Natural killer cell (primary cell): ENCODE data around the gene GNL2. TPM values are rescaled to one million over a fixed set of nuclear protein-coding genes. Genes with fewer than 3 reads are reported as not detected.

Experiments used
- ATAC-seq, 3 donors: fragments of 150-1000 bp in 2 of 3; fragments of 200-7000 bp in 1 of 3; cut with Tn5 transposase; 1 replicate in 1 of 3; 2 replicates in 2 of 3; pipeline ENCODE4 v1.10.0; 2021; ENCODE audit warnings: mild to moderate bottlenecking in 2 of 3, moderate library complexity in 2 of 3
- DNase-seq, 2 donors: peaks; one replicate each; pipeline versions ENCODE4 v3.0.0 to v3.0.0-alpha.2; 2013 to 2021; ENCODE audit warnings: mixed read lengths in 1 of 2
- H3K27ac ChIP-seq: one replicate; pipeline ENCODE4 v1.5.1; 2013; ENCODE audit warnings: mild to moderate bottlenecking, low read length
- H3K27me3 ChIP-seq: one replicate; pipeline ENCODE4 v1.6.1; 2013; ENCODE audit warnings: low read length; ENCODE audit not compliant: control insufficient read depth, insufficient read depth
- H3K36me3 ChIP-seq: one replicate; pipeline ENCODE4 v1.6.1; 2013; ENCODE audit warnings: low read length; ENCODE audit not compliant: control insufficient read depth, insufficient read depth
- H3K4me1 ChIP-seq: one replicate; pipeline ENCODE4 v1.6.1; 2013; ENCODE audit warnings: low read length; ENCODE audit not compliant: control insufficient read depth, insufficient read depth
- H3K4me3 ChIP-seq: one replicate; pipeline ENCODE4 v1.5.1; 2013; ENCODE audit warnings: low read length
- H3K9me3 ChIP-seq: one replicate; pipeline ENCODE4 v1.6.1; 2013; ENCODE audit warnings: low read length; ENCODE audit not compliant: control insufficient read depth, insufficient read depth
- H3K27ac Mint-ChIP-seq, 2 donors: one replicate each; pipeline ENCODE4 v1.8.0; 2022; ENCODE audit warnings: mild to moderate bottlenecking in 2 of 2, mixed read lengths in 2 of 2, moderate library complexity in 1 of 2
- H3K27me3 Mint-ChIP-seq, 2 donors: one replicate each; pipeline ENCODE4 v1.8.0; 2022; ENCODE audit warnings: low read depth in 2 of 2, mixed read lengths in 2 of 2
- H3K36me3 Mint-ChIP-seq: one replicate; pipeline ENCODE4 v1.8.0; 2022; ENCODE audit warnings: mixed read lengths
- H3K4me1 Mint-ChIP-seq, 2 donors: one replicate each; pipeline ENCODE4 v1.8.0; 2022; ENCODE audit warnings: mixed read lengths in 2 of 2
- H3K4me3 Mint-ChIP-seq: one replicate; pipeline ENCODE4 v1.8.0; 2022; ENCODE audit warnings: mild to moderate bottlenecking, moderate library complexity, mixed read lengths
- H3K9me3 Mint-ChIP-seq, 2 donors: one replicate each; pipeline ENCODE4 v1.8.0; 2022; ENCODE audit warnings: mixed read lengths in 2 of 2
- WGBS: methylation state at CpG from one replicate; pipeline ENCODE4 v1.1.7; 2013; ENCODE audit warnings: missing lambda C conversion rate; ENCODE audit not compliant: insufficient coverage; 5-methylcytosine and 5-hydroxymethylcytosine counted together
- intact Hi-C: fragments of 100-400 bp; cut with micrococcal nuclease; formaldehyde crosslinking; loops from one replicate; pipeline ENCODE4 v1.14.2; 2022
- total RNA-seq, 4 donors: library from RNA; stranded (reverse); fragments of 120-200 nt in 1 of 4; gene quantifications; one replicate each; pipeline versions ENCODE4 v1.2.3 to v1.2.4, GENCODE V29; 2013 to 2022
- TF ChIP-seq, protein P1 (sequence below): fragments of 200-600 bp; IDR thresholded peaks from one replicate; pipeline ENCODE4 v1.8.0; 2022; ENCODE audit warnings: antibody characterized with exemption

Gene GNL2
- total RNA-seq, 3 donors from 2014 or later (not counting 1 experiment from before 2014, with no cell fraction given), result 70.7 to 89.9 (median 85.8) TPM

DNA sequence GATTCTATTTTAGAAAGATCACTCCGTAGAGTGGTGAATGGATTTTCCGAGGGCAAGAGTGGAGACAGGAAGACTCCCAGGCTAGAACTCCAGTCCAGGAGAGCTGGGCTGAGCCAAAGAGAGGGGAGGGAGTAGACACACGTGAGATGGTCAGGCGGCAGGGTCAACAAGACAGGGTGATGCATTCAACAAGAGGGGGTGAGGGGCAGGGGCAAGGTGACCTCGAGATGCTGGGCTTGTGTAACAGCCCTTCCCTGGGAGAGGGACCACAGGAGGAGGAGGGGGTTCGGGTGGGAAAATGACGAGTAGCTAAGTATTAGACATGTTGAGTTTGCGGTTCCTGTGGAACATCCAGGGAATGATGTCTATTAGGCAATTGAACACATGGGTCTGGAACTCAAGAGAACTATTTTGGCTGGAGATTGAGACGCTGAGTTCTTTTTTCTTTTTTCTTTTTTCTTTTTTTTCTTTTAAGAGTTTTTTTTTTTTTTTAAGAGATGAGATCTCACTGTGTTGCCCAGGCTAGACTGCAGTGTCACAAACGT is 25.7 kb upstream of the GNL2 start:
- Histone ChIP-seq H3K4me1 (no peaks in the 10 kb centered on the region), H3K36me3 (no peaks in the 10 kb centered on the region), H3K4me3 (no peak overlapping the region), H3K27me3 (no peaks in the 10 kb centered on the region), H3K9me3 (no peaks in the 10 kb centered on the region), H3K27ac (no peak overlapping the region)
- WGBS, result 64% methylated on average over 9 of the region's 10 CpGs
- intact Hi-C loops, result no loop called here
- Mint-ChIP-seq H3K4me3 (no peak overlapping the region), H3K36me3 (no peaks in the 10 kb centered on the region), H3K4me1 (no peaks in the 10 kb centered on the region), H3K27ac (no peak overlapping the region), H3K27me3 (peaks cover 26% of the 10 kb centered on the region in 2 donors), H3K9me3 (no peaks in the 10 kb centered on the region)
- ATAC-seq, result no peak
- TF ChIP-seq, protein P1, sequence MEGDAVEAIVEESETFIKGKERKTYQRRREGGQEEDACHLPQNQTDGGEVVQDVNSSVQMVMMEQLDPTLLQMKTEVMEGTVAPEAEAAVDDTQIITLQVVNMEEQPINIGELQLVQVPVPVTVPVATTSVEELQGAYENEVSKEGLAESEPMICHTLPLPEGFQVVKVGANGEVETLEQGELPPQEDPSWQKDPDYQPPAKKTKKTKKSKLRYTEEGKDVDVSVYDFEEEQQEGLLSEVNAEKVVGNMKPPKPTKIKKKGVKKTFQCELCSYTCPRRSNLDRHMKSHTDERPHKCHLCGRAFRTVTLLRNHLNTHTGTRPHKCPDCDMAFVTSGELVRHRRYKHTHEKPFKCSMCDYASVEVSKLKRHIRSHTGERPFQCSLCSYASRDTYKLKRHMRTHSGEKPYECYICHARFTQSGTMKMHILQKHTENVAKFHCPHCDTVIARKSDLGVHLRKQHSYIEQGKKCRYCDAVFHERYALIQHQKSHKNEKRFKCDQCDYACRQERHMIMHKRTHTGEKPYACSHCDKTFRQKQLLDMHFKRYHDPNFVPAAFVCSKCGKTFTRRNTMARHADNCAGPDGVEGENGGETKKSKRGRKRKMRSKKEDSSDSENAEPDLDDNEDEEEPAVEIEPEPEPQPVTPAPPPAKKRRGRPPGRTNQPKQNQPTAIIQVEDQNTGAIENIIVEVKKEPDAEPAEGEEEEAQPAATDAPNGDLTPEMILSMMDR, result no peak
- no peak for DNase-seq

DNA sequence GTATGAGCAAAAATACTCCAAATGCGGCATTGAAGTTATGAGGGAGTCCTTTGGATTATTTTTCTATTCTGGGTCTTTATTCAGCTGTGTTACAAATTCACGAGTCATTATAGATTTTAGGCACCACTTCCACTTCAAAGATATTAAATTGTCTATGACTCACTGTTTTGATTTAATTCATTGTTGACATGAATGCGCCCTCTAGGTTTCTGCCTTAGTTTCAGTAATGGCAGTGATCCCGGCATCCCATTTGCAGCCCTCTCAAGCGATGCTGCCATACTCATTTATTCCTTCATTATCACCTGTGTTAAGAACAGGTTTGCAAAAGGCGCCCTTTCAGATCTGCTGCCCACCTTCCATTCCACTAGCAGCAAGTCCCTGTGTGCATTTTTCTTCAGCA is 25.0 kb upstream of the GNL2 start:
- Histone ChIP-seq H3K4me1 (no peaks in the 10 kb centered on the region), H3K36me3 (no peaks in the 10 kb centered on the region), H3K27me3 (no peaks in the 10 kb centered on the region), H3K4me3 (no peak overlapping the region), H3K27ac (no peak overlapping the region), H3K9me3 (no peaks in the 10 kb centered on the region)
- WGBS, result 78% methylated on average over 6 of the region's 6 CpGs
- TF ChIP-seq, protein P1, result no peak
- intact Hi-C loops, result no loop called here
- Mint-ChIP-seq H3K4me1 (no peaks in the 10 kb centered on the region), H3K9me3 (no peaks in the 10 kb centered on the region), H3K4me3 (no peak overlapping the region), H3K36me3 (no peaks in the 10 kb centered on the region), H3K27ac (no peak overlapping the region), H3K27me3 (peaks cover 24 to 26% of the 10 kb centered on the region in 2 donors)
- DNase-seq (no peak), ATAC-seq (no peak)

DNA sequence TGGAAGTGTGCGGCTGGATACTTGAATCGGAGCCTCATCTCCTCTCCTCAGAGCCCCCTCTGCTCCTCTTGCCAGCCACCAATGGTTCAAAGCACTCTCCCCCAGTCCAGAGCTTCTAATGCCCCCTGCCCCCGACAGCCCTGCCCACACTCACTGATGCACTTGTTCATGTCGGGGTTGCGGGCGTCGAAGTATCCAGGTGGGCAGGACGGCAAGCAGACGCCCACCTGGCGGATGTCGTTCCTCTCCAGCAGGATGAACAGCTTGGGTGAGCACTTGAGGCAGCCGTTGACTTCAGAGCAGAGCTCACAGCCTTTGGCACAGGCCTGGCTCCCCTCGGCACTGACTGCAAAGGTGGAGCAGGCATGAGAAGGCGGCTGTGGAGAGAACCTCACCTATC is 20.6 kb upstream of the GNL2 start:
- Histone ChIP-seq H3K27ac (no peak overlapping the region), H3K36me3 (no peaks in the 10 kb centered on the region), H3K4me3 (no peak overlapping the region), H3K27me3 (peaks cover 2% of the 10 kb centered on the region), H3K4me1 (no peaks in the 10 kb centered on the region), H3K9me3 (no peaks in the 10 kb centered on the region)
- intact Hi-C loops, result no loop called here
- Mint-ChIP-seq H3K4me1 (no peaks in the 10 kb centered on the region), H3K27me3 (peaks cover 26 to 28% of the 10 kb centered on the region in 2 donors), H3K36me3 (no peaks in the 10 kb centered on the region), H3K27ac (no peak overlapping the region), H3K4me3 (no peak overlapping the region), H3K9me3 (no peaks in the 10 kb centered on the region)
- WGBS, result 81% methylated on average over 14 of the region's 14 CpGs
- DNase-seq, result no peak
- no peak for ATAC-seq
- TF ChIP-seq, protein P1, result no peak

DNA sequence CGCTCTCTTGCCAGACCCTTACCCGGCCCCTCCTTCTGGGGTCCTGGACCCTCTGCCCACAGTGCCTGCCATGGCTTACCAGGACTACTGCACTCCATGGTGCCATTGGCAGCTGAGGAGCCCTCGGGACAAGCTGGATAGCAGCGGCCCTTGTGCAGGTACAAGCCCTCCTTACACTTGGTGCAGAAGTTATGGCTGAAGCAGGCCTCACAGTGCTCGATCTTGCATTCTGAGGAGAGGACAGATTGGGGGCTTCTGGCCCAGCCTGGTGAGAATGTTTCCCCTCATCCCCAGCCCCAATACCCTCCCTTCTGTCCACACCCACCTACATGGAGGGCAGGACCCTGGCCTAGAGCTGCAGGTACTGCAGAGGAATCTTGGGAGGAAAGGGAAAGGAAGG is 18.4 kb upstream of the GNL2 start:
- DNase-seq (no peak), ATAC-seq (no peak)
- Histone ChIP-seq H3K9me3 (no peaks in the 10 kb centered on the region), H3K4me3 (no peak overlapping the region), H3K36me3 (no peaks in the 10 kb centered on the region), H3K27me3 (peaks cover 3% of the 10 kb centered on the region), H3K4me1 (no peaks in the 10 kb centered on the region), H3K27ac (no peak overlapping the region)
- Mint-ChIP-seq H3K4me3 (no peak overlapping the region), H3K36me3 (no peaks in the 10 kb centered on the region), H3K27ac (no peak overlapping the region), H3K27me3 (peaks cover 26% of the 10 kb centered on the region in 2 donors), H3K4me1 (no peaks in the 10 kb centered on the region), H3K9me3 (no peaks in the 10 kb centered on the region)
- TF ChIP-seq, protein P1, result no peak
- intact Hi-C loops, result no loop called here
- 83% methylated on average over 5 of the region's 5 CpGs for WGBS
